HG03196 (cell line): Measurements from ENCODE around the gene CC2D1B.
"Not testable (repeated sequence)": the region's sequence is repeated elsewhere in the genome, so short reads cannot be mapped to it uniquely, and the experiment has no call there.

Source experiments
- ATAC-seq: cut with Tn5 transposase; IDR thresholded peaks from one replicate; pipeline ENCODE4 v1.9.1; 2021; ENCODE audit not compliant: unreplicated experiment

Gene CC2D1B

DNA sequence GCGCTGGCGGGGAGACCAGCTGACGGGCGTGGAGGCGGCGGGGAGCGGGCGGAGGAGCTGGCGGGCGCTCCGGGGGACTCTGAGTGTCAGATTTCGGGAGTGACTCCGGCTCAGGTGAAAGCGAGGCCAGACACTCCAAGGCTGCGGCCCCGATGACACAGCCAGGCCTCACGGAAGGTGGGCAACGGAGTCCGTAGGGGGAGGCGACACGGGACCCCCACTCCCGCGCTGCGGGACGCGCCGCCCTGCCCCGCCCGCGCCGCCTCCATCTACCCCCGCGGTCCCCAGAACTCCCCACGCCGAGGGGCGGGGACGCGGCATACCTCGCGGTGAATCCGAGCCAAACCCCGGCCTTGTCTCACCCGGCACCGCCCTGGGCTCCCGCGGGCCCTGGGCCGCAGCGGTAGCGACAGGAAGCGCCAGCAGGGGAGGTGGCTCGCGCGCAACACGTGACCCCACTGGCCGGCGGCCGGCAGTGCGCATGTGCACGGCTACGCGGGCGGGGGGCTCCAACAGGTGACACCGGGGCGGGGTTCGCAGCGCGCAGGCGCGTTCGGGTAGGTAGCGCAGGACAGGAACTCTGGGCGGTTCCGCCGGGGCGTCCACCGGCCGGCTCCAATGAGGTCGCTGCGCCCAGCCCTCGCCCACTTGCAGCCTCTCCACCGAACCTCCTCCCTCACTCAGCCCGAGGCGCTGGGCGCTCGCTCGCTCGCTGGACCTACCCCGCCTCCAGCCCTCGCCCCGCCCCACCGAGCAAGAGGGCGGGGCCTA, at the start of gene CC2D1B:
Gene CC2D1B, minus strand, starts transcription at position 460 of the 771 bp plus-strand sequence. CDS start 1,585 bp downstream, outside the sequence.
- peak; percentile 87 for ATAC-seq

GRCh38 chr1:52414942-52415341, 48.9 kb upstream of the CC2D1B start:
- ATAC-seq: no peak

DNA sequence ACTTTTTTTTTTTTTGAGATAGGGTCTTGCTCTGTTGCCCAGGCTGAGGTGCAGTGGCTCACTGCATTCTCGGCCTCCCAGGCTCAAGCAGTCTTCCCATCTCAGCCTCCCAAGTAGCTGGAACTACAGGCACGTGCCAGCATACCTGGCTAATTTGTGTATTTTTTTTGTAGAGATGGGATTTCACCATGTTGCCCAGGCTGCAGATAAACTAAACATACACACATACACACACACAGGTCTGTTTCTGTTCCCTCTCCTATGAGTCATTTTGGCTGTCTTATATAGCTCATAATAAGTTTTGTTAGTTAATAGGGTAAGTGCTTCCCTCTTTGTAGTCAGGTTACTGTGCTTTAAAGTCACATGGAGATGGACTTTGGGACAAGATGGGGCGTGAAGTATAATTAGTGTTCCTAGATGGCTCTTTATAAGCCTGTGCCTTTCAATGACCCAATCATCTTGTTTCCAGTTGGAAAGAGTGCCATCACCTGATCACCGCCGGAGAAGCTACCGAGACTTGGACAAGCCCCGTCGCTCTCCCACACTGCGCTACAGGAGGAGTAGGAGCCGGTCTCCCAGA, 47.5 kb upstream of the CC2D1B start:
- no peak for ATAC-seq

- no peak for ATAC-seq
Observed at GRCh38 chr1:52404975-52405338, 39.0 kb upstream of the CC2D1B start.

GRCh38 chr1:52404116-52404974, 38.3 kb upstream of the CC2D1B start, which contains the start of the genes ORC1 and PRPF38A:
ORC1 (minus strand) TSS chr1:52404423; CDS start chr1:52402223, 2,200 bp downstream.
PRPF38A (plus strand) TSS chr1:52404602; CDS start chr1:52404750, 148 bp downstream.
- peak; percentile 96 for ATAC-seq

DNA sequence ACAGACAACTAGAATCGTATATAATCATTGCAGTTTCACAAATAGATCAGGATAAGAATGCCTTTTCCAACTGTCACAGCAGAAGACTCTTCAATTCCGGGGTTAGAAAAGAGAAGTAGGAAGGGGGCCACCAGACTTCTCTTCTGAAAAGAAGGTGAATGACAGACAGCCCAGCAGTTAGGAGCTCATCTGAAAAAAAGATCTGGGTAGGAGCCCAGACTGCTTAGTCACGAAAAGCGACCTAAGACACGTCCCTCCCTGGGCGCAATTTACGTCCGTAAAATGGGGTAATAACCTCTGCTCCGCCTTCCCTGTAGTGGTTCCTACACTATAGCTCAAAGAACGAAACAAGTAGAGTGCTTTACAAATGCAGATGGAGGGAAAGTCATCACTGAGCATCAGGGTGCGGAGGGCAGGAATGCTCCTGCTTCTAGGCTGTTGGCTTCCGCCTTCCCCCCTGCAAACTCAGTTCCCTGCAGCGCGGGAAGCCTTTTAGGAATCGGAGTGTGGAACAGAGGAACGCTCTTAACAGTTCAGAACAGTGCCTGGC, 37.6 kb upstream of the CC2D1B start:
- ATAC-seq: peak; percentile 31

- no peak for ATAC-seq
Observed at GRCh38 chr1:52402860-52403240, 36.8 kb upstream of the CC2D1B start.

- ATAC-seq: no peak
Observed at GRCh38 chr1:52400131-52400530, 34.1 kb upstream of the CC2D1B start.

DNA sequence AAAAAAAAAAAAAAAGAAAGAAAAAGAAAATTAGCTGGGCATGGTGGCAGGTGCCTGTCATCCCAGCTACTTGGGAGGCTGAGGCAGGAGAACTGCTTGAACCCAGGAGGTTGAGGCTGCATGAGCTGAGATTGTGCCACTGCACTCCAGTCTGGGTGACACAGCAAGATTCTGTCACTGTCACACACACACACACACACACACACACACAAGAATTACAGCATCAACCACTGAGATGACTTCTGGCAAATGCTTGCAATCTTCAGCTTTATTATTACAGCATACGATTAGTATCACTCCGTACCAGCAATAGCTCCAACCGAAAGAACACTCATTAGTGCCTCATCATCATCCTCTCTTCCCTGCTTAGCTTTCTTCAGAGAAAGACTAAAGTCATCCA, 33.6 kb upstream of the CC2D1B start:
- ATAC-seq: no peak

DNA sequence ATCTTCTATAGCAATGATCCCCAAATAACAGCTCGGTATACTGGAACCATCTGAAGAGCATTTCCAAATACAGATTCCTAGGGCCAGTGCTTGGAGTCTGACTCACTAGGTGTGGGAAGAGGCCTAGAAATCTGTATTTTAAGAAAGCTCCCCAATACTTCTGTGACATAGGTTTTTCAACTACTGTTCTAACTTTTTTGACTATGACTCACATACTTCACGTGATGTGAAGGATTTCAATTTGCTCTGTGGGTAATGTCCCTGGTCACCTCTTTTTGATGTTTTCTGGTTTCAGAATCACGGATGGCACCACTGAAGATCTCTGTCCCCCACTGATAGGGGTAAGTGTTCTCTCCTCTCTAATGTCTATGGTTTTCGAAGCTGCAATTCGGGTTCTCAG, 27.2 kb upstream of the CC2D1B start:
- ATAC-seq: no peak

DNA sequence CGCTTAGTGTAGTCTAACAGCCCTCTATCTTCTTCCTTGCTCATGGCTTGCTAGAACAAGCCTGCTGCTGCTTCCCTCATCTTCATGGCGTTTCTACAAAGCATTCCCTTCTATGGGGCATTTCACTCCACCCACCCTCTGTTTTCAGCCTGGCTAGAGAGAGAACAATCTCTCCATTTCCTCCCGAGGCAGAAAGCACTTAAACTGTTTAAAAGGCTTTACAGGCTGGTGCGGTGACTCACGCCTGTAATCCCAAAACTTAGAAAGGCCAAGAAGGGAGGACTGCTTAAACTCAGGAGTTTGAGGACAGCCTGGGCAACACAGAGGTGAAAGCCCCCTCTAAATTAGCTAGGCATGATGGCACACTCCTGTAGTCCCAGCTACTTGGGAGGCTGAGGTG, 20.5 kb upstream of the CC2D1B start:
- no peak for ATAC-seq

DNA sequence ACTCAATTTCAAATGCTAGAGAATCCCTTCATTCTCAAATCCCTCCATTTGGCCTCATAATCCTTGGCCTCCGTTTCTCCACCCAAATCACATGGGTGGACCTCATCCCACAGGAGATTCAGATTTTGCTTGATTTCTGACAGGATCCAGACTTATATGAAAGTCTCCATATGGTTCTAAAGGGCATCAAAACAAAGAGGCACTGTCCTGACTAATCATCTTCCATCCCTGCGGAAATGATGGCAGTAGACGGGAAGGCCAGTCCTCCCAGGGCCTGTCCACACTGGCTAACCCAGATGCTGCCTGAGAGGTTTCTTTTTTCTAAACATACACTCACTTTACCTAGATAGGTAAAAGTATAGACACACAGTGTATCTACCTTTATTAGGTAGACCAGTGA, 19.4 kb upstream of the CC2D1B start:
- no peak for ATAC-seq

DNA sequence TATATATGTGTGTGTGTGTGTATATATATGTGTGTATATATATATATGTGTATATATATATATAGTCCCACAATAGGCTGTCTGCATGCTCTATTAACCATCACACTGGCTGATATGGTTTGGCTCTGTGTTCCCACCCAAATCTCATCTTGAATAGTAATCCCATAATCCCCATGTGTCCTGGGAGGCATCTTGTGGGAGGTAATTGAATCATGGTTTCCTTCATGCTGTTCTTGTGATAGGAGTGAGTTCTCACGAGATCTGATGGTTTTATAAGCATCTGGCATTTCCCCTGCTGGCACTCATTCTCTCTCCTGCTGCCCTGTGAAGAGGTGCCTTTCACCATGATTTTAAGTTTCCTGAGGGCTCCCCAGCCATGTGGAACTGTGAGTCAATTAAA, 3.8 kb upstream of the CC2D1B start:
- ATAC-seq: not testable (repeated sequence)

DNA sequence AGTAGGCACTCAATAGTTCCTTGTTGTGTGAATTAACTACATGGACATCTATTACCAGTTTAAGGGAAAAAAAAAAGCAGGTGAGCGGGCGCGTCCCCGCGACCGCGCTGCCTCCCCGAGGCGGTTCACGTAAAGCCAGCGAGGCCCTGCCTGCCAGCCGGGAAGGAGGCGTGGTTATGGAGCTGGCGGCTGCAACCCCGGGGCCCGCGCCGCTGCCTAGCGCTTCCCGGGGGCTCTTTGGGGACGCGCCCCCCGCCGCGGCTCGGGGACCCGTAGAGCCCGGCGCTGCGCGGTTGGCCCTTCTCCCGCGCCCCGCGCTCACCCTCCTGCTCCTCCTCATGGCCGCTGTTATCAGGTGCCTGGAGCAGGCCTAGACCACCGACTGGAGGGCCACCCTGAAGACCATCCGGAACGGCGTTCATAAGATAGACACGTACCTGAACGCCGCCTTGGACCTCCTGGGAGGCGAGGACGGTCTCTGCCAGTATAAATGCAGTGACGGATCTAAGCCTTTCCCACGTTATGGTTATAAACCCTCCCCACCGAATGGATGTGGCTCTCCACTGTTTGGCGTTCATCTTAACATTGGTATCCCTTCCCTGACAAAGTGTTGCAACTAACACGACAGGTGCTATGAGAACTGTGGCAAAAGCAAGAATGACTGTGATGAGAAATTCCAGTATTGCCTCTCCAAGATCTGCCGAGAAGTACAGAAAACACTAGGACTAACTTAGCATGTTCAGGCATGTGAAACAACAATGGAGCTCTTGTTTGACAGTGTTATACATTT, 2.6 kb upstream of the CC2D1B start:
- ATAC-seq: no peak

DNA sequence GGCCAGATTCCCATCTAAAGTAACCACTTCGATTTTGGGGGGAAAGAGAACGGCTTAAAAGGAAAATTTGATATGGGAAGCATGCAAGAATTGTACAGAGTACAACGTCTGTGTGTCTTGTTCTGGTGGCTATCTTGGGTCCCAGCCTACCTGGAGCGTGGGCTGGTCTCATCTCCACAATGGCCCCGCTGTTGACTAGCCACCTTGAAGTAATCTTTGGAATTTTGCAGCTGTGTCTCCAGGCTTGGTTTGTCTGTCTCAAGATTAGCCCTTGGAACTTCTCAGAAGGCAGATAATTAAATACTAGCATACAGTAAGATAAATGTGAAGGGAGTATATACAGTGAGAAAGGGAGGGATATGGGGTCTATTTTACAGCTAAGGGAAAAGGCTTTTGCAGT, 1.3 kb upstream of the CC2D1B start:
- no peak for ATAC-seq

GRCh38 chr1:52366517-52366827, 467 bp upstream of the CC2D1B start:
- ATAC-seq: no peak

DNA sequence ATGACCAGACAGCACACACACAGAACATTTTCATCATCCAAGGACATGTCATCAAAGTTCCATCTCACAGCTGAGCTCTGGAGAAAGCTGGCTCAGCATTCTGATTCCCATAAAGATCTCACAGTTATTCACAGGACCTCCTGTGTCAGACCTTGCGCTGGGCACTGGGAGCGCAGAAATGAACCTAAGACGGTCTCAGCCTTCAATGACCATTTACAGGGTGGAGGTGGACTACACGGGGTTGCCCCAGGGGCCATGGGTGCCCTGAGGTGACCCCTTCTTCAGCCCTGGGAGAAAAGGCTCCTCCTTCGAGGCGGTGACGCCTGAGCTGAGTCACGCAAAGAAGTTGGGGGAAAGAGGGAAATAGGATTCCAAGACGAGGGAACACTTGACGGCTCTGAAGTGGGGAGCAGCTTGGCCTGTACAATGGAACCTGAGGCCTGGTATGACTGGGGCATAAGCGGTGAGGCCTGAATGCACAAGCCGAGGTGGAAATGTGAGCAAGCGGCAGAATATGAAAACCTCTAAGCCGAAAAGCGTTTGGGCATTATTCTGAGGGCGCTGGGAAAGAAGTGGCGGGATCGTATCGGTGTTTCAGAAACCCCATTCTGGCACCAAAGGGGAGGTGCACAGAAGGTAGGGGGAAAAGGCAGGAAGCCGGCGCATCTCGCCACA, 797 bp downstream of the CC2D1B start:
- ATAC-seq: no peak

DNA sequence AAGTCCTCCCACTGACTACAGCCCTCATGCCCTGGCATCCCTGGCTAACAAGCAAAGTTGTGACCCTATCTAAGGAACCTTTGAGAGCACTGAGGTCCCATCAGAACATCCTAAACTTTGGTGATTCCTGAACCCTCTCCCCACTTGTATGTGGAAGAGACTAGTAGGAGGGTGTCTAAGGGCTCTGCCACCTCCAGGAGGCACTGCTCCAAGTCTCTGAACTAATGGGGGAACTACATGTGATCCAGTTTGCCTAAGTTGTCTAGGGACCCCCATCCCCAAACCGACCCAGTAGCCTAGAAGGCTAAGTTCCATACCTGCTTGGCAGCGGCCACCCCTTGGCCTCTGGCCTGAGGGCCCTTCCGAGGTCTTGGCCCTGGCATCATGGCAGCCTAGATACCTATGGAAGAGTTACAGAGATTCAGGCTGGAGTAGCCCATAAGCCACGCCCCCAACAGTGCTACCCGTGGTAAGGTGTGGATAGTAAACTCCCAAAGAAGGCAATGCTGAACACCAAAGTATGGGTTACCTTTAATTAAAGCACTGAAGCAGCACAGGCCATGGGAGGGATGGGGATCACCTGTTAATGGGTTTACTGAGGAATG, 1.7 kb downstream of the CC2D1B start:
- ATAC-seq: no peak

- ATAC-seq: no peak
Observed at GRCh38 chr1:52360595-52360968, 5.4 kb downstream of the CC2D1B start.
